Right kidney (tissue), 1 donor: ENCODE data around the gene HOXC5.

Experiments
- DNase-seq: peaks from one replicate; pipeline ENCODE4 v3.0.0-alpha.2; 2016

The HOXC5 gene

DNA sequence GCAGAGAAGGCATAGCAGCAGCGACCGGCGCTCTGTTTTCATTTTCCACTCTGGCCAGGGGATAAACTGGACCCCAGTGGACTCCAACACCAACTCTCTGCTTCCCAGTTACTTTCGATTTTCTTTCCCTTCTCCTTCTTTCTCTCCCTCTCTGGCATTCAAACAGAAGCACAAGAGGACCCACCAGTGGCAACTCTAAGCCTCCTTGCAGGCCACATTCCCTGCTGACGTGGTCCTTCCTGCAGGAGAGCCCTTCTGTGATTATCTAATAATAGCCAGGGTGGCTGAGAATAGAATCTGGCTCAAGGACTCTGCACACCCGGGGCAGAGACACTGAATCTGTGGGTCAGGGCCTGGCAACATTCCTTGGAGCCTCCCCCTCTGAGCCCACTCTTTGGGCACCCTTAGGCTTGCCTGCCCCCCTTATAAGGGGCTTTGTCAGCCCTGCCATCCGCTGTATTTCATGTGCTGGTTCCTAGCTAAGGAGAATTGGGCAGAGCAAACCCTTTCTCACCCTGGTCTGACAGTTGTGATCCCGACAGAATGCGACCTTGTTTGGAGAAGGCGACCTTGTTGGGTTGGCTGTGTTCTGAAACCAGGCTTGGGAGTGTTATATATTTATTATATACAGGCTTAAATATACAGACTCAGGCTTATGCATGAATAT lies 12.8 kb upstream of the HOXC5 start:
- DNase-seq = no peak

DNA sequence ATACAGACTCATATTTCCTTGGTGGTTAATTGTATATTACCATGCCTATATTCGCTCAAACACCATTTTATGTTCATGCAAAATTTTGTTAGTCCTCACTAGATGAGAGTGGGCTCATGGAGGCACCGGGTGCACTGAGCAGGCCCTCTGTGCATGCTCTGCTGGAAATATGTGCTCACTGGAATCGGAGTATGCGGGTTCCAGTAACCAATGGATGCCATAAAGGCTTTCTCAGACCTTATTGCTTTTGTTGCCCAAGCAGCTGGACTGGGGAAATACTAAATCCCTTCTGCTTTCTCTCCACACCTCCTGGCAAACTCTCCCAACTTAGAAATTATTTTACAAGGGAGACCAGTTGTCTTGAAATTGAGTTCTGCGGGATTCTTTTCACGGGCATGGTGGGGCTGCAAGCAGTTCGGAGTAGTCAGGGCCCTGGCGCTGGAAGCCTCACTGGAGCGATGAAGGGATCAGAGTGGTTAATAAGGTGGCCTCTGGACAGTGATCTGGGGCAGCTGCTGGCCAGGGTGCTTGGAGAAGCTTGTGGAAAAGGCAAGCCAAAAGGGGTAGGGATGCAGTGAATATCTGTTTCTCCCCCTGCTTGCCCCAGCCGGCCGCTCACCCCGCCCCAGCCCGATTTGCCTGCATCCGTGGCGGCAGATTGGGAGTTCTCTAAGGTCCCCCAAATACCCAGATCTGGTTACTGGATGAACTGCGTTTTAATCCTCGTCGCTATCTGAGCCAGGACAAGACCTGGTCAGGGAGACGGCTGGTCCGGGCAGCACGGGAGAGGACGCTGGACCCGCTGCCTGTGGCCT lies 12.1 kb upstream of the HOXC5 start:
- no peak for DNase-seq

DNA sequence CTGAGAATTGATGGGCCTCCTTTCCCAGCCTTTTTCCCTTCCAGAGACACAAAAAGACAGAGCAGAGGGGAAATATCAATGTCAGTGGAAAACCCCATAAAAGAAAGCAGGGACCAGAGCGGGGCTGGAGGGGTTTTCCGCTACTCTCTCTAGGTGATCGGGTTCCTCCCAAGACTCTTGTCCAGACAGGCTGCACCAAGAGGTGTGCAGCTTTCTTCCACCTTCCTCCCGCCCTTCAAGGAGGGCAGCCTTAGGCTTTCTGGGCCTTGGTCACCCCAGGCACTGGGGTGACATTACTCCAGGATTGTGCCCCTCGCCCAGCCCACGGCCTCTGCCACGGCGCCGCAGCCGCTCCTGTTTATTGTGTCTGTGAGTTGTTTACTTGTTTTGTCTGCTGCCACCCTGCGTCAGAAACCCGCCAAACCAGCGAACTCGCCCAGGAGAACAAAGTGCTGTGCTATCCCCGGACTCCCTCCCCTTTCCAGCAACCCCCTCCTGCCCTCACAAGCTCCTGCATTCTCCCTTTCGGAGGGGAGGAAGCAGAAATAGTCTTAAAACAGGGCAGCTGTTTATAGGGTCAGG lies 11.3 kb upstream of the HOXC5 start:
- DNase-seq = no peak

DNA sequence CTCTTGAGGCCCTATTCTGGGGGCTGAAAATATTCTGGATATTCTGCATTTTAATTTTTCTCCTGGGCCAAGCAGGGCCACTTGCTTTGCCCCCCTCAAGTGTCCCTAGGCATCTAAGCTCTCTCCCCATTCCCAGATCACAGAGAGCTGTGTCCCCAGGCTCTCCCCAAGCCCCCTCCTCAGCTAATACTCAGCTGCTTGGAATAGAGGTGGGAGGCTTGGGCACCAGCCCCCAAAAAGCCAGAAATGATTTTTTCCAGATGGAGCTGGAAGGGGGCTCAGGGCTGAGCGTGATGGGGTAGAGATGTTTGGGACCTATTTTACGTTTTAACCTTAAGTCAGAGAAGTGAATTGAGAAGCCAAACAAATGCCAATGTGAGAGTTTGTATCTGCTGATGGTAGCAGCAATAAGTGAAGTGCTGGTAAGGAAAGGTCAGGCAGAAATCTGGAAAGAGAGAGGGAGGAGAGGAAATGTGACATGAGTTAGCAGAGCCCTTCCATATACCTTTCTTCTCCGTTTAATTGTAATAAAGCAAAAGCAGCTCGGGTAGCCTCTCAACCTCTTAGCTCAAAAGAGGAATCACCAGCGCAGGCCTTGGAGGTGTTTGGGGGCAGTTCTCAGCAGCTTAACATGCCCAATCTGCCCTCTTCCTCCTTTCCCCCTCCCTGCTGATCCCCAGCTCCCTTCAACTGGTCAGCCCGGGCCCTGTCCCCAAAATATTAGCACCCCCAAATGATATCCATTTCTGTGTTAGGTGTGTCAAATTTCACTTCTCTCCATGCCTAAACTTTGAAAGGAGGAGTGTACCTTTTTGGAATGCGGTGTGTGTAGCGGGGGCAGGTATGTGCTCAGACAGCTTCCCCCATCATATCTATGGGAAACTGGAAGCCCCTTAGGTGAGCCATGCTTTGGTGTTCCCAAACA lies 9.6 kb upstream of the HOXC5 start:
- no peak for DNase-seq

DNA sequence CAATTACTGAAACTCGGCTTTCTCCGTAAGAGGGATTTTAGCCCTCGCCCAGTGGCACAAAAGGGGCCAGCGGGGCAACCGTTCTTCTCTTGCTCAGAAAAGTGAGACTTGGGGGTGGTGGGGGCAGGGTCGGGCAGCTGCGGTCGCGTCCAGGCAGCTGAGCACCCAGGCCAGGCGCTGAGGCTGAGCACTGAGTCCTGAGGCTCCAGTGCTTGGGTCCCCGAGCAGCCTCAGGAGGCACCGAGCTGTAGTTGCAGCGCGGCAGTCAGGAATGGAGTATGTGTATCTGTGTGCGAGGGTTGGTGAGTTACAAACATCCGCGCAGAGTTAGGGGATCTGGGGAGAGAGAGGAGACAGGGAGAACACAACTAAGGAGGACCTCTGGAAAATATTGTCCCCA lies 8.7 kb upstream of the HOXC5 start:
- no peak for DNase-seq

DNA sequence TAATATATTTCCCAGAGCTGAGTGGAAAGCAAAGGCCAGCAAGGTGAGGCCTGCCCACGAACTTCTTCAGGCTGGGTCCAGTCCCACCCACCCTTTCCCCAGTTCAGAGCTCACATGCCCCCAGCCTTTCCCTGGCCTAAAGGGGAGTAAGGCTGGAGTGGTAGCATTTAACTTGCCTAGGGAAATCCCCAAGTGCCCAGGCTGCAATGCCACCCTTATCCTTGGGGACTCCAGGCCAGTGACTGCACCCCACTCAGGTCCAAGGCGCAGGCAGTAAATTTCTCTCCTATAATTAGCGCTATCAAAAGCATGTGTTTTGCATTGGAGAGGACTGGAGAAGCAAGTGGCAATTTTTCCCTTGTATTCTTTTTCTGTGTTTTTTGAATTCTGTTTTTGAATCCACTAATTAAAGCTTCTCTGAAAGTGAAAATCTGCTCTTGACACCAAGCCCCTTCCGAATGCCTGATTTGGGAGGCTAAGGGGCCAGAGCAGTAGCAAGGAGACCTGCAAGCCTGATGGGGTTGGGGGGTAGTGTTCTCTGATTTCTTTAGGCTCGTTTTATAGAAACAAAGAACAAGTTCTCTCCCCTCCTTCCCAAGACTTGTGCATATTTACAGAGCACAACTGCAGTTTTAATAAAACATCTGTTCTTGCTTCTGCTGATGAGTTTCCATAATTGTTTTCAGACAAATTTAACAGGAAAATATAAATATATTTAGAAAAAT lies 8.1 kb upstream of the HOXC5 start:
- DNase-seq = no peak

DNA sequence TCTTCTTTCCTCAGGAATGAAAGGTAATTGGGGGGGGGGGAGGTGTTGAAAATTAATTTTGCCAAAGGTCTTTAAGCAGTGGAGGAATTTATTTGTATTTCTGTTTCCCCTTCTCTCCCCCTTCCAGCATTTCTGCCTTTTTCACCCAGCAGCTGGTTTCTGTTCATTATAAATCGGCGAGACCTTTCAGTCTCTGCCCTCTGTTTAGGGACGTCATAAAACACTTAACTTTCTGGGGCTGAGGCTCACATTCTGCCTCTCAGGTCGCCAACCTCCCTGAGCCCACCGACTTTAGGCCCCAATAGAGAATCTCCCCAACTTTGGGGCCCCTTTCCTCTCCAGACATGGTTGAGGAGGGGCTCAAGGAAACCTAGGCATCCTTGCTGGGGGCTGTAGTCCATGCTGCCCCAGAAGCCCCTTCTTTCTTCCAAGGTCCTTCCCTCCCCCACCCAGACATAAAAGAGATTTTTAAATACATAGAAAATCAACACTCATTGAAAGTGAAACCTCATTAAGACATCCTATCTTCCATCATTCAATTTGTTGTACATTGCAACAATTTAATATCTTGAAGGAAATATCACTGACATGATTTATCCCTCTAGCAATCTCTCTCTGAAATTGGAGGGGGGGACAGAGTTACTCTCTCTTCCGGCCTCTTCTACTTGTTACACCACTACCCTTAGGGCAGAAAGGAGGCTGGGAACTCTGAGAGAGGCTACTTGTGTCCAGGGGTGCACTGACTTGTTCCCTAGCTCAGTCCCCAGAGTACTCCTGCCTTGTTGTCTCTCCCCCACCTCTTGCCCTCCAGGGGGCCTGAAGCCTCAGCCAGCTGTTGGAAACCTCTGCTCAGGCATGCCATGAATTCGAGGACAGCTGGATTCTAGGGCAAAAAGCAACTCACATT lies 7.1 kb upstream of the HOXC5 start:
- no peak for DNase-seq

DNA sequence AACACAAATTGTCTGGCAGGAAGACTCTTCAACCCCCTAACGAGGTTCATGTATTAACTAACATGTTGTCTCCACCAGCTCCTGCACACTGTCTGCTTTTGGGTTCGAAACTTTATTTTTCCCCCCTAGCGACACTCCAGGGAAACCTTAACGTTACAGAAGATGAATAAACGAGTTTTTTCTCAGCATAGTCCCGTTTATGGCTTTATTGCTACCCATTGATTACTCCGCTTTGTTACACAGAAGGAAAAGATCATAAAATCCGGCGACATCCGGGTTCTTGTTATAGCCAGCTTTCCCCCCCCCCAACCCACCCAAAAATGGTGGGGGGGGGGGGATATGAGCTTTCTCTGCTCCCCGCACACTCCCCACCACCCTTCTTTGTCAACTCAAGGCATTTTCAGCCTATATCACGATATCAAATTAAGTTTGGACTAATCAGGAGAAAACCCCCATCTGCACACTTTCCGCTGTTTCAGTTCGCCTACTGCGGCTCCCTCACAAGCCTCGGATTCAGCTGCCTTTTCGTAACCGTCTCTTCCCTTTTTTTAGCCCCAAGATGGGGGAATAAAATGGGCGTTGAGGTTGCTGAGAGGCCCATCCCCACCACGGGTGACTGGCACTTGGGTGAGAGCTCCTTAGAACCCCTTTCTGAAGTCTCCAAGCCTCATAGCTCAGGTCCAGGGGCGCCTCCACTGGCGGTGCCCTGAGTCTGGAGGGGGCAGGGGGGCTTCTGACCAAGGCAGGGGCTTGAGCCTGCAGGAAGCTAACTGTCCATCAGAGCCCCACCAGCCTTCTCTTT lies 6.0 kb upstream of the HOXC5 start:
- DNase-seq = no peak

DNA sequence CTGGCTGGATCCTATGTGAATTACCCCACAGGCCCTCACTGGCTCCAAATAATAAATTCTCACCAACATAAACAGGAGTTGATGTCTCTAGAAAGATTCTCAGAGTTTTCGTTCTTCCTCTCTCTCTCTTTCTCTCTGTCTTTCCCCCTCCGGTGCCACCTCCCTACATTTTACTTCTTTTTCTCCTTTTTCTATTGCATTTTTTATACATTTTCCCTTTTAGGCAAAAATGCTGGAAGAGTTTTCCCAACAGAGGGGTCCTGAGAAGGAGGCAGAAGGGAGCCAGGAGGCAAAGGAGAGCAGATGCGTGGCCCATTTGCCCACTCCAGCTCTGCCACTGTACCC lies 5.4 kb upstream of the HOXC5 start:
- no peak for DNase-seq

DNA sequence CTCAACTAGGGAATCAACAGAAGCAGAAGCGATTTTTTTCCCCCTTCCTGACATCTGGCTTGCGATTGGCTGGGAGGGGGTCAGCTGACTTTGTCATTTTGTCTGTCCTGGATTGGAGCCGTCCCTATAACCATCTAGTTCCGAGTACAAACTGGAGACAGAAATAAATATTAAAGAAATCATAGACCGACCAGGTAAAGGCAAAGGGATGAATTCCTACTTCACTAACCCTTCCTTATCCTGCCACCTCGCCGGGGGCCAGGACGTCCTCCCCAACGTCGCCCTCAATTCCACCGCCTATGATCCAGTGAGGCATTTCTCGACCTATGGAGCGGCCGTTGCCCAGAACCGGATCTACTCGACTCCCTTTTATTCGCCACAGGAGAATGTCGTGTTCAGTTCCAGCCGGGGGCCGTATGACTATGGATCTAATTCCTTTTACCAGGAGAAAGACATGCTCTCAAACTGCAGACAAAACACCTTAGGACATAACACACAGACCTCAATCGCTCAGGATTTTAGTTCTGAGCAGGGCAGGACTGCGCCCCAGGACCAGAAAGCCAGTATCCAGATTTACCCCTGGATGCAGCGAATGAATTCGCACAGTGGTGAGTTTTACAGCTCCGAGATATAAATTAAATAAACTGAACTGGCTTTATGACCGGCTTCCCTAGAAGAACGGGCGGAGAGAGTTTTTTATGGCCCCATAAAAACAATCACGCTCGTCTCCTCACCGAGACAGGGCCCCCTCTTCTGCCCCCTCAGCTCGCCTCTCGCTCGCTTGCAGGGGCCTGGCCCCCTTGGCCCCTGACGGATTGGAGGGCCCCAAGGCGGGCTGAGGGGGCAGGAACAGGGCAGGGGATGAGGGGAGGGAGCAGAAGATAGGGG lies 4.3 kb upstream of the HOXC5 start, which contains the start of gene HOXC6:
HOXC6 (plus strand) TSS at position 127 of the 888 bp plus-strand sequence; CDS start at position 209, 82 bp downstream.
- DNase-seq = no peak

DNA sequence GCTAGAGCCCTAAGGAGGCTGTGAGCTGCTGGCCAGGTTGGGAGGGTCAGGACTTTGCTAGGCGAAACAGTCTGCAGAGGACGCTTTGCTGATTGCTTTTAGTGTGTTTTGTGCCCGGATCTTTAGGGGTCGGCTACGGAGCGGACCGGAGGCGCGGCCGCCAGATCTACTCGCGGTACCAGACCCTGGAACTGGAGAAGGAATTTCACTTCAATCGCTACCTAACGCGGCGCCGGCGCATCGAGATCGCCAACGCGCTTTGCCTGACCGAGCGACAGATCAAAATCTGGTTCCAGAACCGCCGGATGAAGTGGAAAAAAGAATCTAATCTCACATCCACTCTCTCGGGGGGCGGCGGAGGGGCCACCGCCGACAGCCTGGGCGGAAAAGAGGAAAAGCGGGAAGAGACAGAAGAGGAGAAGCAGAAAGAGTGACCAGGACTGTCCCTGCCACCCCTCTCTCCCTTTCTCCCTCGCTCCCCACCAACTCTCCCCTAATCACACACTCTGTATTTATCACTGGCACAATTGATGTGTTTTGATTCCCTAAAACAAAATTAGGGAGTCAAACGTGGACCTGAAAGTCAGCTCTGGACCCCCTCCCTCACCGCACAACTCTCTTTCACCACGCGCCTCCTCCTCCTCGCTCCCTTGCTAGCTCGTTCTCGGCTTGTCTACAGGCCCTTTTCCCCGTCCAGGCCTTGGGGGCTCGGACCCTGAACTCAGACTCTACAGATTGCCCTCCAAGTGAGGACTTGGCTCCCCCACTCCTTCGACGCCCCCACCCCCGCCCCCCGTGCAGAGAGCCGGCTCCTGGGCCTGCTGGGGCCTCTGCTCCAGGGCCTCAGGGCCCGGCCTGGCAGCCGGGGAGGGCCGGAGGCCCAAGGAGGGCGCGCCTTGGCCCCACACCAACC lies 3.1 kb upstream of the HOXC5 start:
- peak; percentile 82 for DNase-seq

DNA sequence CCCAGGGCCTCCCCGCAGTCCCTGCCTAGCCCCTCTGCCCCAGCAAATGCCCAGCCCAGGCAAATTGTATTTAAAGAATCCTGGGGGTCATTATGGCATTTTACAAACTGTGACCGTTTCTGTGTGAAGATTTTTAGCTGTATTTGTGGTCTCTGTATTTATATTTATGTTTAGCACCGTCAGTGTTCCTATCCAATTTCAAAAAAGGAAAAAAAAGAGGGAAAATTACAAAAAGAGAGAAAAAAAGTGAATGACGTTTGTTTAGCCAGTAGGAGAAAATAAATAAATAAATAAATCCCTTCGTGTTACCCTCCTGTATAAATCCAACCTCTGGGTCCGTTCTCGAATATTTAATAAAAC lies 2.4 kb upstream of the HOXC5 start:
- no peak for DNase-seq

DNA sequence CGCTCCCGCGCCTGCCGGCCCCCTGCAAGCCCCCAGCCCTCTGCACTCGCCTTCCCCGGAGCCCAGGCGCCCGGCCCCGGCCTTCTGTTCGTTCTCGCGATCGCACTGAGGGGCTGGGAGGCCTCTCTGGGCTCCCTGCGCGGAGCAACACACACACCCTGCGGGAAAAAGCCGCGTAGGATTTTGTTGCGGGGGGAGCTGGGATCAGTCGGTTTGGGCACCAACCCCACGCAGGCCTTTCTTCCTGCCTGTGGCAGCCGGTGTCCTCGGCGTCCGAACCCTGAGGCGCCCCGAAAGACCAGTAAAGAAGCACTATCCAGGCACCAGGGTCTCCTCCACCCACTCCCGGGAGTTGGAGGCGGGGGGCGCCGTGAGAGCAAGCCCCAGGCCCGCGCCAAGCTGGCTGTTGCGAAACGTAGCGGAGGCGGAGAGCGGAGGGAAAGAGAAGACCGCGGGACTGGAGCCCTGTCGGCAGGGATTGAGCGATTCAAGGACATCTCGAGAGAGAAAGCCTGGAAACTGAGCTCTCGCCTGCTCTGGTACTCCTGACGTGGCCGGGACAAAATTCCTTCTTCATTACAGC lies 1.9 kb upstream of the HOXC5 start:
- DNase-seq = no peak

DNA sequence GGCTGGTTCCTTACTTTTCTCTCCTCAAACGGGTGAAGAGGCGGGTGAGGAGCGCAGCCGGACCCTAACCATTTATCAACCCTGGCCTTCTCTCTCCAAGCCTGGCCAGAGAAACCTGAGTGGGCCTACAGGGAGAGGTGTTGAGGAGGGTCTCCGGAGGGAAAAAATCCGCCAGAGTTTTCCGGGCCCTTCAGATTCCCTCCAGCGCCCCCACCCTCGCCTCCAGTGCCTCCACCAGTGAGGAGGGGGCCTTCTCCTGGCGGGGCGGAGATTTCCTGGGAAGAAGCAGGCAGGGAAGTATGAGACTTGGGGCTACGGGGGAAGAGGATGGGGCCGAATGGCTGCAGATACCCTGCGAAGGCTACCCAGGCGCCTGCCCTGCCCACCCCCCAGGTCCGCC lies 1.4 kb upstream of the HOXC5 start:
- DNase-seq = no peak

DNA sequence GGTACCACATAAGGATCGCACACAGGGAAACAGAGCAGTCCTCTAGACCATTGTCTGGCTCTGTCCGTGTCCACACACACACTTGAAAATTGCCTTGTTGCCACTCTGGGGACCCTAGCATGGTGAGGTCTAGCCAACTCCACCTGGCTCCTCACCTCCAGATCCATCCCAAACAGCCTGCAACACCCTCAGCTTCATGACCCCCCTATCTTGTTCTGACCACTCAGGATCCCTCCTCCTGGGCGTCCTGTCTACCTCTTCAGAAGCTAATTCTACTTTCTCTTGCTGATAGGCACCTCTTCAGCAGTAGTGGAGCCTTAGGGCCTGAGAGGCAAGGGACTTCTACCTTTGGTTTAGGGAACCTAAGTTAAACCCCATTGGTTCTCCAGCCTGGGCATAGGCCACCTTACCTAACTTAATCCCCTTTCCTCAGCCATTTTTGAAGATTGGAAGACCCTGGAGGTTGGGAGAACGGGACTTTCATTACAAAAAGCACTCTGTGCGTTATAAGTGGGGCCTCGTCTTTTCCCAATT lies 697 bp upstream of the HOXC5 start:
- DNase-seq = no peak

DNA sequence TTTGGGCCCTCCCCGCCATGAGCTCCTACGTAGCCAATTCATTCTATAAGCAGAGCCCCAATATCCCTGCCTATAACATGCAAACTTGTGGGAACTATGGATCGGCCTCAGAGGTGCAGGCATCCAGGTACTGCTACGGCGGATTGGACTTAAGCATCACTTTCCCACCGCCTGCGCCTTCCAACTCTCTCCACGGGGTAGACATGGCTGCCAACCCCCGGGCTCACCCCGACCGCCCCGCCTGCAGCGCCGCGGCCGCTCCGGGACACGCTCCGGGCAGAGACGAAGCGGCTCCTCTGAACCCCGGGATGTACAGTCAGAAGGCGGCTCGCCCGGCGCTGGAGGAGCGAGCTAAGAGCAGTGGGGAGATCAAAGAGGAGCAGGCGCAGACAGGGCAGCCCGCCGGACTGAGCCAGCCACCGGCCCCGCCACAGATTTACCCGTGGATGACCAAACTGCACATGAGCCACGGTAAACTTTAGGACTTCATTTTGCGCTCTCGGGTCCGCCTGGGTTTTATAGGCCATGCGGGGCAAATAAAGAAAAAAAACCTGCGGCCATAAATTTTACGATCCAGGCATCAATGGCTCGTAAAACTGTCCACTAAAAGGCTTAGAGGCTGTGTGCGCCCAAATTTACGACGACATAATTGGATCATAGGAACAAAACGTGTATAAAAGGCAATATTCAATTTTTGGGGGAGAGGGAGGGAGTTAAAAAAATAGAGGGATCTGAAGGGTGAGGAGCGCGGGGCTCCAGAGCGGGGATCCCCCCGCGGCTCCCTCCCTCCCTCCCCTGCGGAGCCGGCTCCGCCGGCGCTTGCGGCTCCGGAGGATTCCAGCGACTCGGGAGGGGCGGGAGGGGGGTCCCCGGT lies 493 bp downstream of the HOXC5 start:
- DNase-seq = peak; percentile 93
